ENCODE measurements around the gene PDIA6.
"Not testable (repeated sequence)": the region's sequence is repeated elsewhere in the genome, so short reads cannot be mapped to it uniquely, and the experiment has no call there.

PDIA6 gene

DNA sequence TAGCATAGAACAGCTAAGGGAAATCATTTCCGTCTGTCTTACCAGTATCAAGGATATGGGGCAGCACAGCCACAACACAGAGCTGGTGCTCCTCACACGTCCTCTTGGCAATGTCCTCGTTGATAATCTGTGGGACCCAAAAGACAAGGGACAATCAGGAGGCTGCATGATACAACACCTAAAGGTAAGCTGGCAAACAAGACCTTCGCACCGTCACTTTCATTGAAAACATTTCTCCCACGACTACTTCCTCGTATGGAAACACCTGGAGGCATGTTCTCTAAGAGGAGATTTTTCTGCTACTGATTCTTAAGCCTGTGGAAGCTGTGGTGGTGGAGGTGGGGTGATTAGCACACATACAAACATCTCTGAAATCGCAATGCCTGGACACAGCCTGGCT, 23.7 kb downstream of the PDIA6 start:
- intact Hi-C loops (cut with micrococcal nuclease), result no loop called here
- Mint-ChIP-seq H3K4me3 (no peak overlapping the region), H3K9me3 (no peaks in the 10 kb centered on the region), H3K4me1 (ENCODE audit: low read depth) (no peaks in the 10 kb centered on the region), H3K27ac (no peak overlapping the region), H3K27me3 (no peaks in the 10 kb centered on the region), H3K36me3 (ENCODE audit: low read depth) (peaks cover 100% of the 10 kb centered on the region)

DNA sequence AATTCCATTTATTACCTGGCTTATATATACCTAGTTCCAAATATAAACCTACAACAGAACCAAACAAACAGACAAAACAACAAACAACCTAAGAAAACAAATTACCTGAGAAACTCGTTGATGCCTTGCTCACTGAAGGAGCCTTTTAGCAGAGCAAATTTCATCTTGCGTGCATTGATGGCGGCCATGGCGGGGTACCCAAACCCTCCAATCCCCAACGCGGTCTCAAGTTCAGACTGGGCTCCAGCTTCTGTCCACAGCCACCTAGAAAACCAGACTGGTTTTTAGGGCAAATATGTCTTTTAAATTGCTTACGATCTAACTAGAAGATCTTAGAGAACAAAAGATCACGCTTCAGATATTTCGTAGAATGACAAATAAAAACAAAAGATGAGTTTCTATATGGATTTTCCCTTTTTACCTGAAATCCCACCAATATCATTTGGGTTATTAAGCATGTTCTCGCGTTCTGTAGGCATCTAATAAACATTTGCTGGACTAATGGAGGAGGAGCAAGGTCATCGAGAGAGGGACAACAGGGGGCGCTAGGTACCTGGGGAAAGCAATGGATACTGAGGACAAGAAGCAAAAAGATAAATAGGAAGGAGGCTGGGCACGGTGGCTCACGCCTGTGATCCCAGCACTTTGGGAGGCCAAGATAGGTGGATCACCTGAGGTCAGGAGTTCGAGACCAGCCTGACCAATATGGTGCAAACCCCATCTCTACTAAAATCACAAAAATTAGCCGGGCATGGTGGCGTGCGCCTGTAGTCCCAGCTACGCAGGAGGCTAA, 25.2 kb downstream of the PDIA6 start:
- peaks cover 100% of the 10 kb centered on the region for H3K36me3 Mint-ChIP-seq (ENCODE audit: low read depth)
- no peaks in the 10 kb centered on the region for H3K27me3 Mint-ChIP-seq
- intact Hi-C loops (cut with micrococcal nuclease), result no loop called here
- no peaks in the 10 kb centered on the region for H3K9me3 Mint-ChIP-seq
- no peak overlapping the region for H3K27ac Mint-ChIP-seq
- no peaks in the 10 kb centered on the region for H3K4me1 Mint-ChIP-seq (ENCODE audit: low read depth)
- H3K4me3 Mint-ChIP-seq, result no peak overlapping the region

DNA sequence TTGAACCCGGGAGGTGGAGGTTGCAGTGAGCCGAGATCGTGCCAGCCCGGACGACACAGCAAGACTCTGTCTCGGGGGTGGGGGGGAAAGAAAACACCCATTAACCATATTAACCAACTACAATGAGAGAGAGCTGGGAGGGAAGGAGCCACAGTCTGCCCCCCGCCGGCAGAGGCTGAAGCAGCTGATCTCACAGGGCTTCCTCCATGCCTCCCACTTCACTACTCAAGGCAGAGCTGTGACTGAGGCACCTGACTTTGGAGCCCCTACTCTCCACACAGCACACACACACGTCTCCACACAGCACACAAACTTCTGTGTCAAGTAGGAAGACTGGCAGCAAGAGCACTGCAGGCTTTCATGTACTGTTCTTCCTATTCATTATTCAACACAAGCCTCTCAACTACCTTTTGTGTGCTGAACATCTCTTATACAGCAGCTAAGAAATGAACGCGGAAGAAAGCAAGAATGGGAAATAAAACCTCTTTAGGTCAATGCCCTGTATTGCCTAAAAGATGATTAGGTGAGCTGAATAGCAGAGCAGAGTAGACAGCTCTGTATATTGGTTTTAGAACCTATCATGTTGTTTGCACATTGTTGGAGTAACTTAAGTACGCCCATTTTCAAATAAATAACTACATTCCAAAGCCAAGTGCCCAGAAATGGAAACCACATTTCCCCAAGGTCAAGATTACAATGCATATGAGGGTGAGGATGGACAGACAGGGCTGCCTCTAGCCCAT, 26.2 kb downstream of the PDIA6 start:
- Mint-ChIP-seq H3K27ac (no peak overlapping the region), H3K4me3 (no peak overlapping the region), H3K27me3 (no peaks in the 10 kb centered on the region), H3K36me3 (ENCODE audit: low read depth) (peaks cover 100% of the 10 kb centered on the region), H3K4me1 (ENCODE audit: low read depth) (no peaks in the 10 kb centered on the region), H3K9me3 (no peaks in the 10 kb centered on the region)
- intact Hi-C loops (cut with micrococcal nuclease), result no loop called here

DNA sequence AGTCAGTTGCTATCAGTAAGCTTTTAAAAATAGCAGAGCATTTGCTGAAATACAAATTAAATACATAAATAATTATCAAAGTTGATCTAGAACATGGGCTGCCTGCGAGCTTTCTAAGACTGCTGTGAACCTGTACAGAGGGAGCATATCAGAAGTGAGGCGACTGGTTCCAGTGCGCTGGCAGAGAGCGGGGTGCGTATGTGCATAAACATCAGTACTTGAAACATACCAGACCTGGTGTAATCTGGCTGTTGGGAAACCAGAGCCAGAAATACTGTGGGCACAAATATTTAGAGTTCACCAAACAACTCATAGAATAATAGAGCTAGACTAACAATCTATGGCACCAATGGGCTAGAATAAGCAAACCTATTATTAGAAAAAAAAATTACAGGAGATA, 27.3 kb downstream of the PDIA6 start:
- no peaks in the 10 kb centered on the region for H3K4me1 Mint-ChIP-seq (ENCODE audit: low read depth)
- peaks cover 100% of the 10 kb centered on the region for H3K36me3 Mint-ChIP-seq (ENCODE audit: low read depth)
- no peak overlapping the region for H3K27ac Mint-ChIP-seq
- no peaks in the 10 kb centered on the region for H3K27me3 Mint-ChIP-seq
- no peak overlapping the region for H3K4me3 Mint-ChIP-seq
- intact Hi-C loops (cut with micrococcal nuclease), result no loop called here
- H3K9me3 Mint-ChIP-seq, result no peaks in the 10 kb centered on the region

DNA sequence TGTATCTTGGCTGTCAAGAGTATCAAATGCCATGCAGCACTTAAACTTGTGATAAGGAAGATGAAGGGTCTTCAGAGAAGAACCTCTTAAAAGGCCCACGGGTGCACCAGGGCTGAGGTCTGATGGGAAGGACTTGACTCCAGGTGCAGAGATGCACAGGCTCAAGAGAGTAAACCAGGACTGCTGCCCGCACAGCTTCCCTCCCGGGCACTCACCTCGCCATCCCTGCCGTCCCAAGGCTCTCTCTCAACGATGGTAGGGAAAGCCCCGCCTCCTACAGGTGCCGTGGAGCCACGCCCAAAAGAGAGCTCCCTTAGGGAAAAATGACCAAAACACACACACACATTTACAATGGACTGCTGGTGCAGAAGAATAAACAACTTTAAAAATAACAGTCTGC, 27.9 kb downstream of the PDIA6 start:
- Mint-ChIP-seq H3K9me3 (no peaks in the 10 kb centered on the region), H3K4me3 (no peak overlapping the region), H3K36me3 (ENCODE audit: low read depth) (peaks cover 100% of the 10 kb centered on the region), H3K27ac (no peak overlapping the region), H3K4me1 (ENCODE audit: low read depth) (no peaks in the 10 kb centered on the region), H3K27me3 (no peaks in the 10 kb centered on the region)
- intact Hi-C loops (cut with micrococcal nuclease), result no loop called here

DNA sequence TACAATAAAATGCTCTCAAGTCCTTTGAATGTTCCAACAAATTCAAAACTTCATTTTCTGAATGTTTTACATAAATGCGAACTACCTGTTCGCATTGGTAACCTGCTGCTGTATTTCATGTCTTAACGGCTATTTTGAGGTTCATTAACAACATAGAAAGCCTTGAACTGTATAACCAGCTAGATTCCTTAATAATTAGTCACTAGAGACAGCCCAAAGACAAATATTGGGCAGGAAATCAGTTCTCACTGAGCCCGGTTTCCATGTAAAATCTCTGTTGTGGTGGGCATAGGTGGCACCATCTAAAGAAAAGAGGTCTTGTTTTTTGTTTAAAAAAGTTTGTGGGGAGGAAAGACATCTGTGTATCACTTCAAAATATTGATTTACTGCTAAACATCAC, 29.2 kb downstream of the PDIA6 start:
- H3K36me3 Mint-ChIP-seq (ENCODE audit: low read depth), result peaks cover 98% of the 10 kb centered on the region
- no peaks in the 10 kb centered on the region for H3K9me3 Mint-ChIP-seq
- H3K27me3 Mint-ChIP-seq, result no peaks in the 10 kb centered on the region
- intact Hi-C loops (cut with micrococcal nuclease), result no loop called here
- no peak overlapping the region for H3K27ac Mint-ChIP-seq
- H3K4me1 Mint-ChIP-seq (ENCODE audit: low read depth), result no peaks in the 10 kb centered on the region
- no peak overlapping the region for H3K4me3 Mint-ChIP-seq

DNA sequence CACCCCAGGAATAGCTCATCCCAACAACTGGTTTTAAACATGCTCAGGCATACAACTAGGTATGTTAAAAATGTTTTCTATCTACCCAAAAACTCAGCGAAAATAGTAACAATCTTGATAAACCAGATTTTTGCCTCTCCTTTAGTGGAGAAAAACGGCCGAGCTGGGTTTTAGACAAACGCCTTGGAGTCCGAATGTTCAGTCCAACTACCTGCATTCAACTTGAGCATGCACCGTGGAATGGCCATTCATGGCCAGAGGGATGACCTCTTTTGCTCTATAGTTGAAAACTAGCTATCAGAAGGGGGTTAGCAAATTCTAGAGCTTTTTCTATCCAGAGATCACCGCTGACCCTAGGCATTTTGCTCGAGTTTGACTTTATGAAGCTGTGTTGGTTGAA, 30.8 kb downstream of the PDIA6 start:
- intact Hi-C loops (cut with micrococcal nuclease), result no loop called here
- Mint-ChIP-seq H3K4me3 (no peak overlapping the region), H3K36me3 (ENCODE audit: low read depth) (peaks cover 98% of the 10 kb centered on the region), H3K4me1 (ENCODE audit: low read depth) (no peaks in the 10 kb centered on the region), H3K27me3 (no peaks in the 10 kb centered on the region), H3K9me3 (no peaks in the 10 kb centered on the region), H3K27ac (no peak overlapping the region)

DNA sequence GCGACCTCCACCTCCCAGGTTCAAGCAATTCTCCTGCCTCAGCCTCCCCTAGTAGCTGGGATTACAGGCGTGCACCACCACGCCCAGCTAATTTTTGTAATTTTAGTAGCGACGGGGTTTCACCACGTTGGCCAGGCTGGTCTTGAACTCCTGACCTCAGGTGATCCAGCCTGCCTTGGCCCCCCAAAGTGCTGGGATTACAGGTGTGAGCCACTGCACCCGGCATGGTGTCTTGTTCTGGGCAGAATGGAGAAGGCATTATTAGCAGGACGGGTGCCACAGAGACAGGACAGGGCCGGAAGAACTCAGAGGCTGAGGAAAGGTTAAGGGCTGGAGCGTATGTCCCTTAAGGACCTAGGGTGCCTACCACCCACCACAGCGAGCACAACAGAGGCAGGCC, 31.8 kb downstream of the PDIA6 start:
- H3K27me3 Mint-ChIP-seq; H3K4me3 Mint-ChIP-seq; H3K27ac Mint-ChIP-seq; intact Hi-C loops (cut with micrococcal nuclease); H3K4me1 Mint-ChIP-seq (ENCODE audit: low read depth); H3K9me3 Mint-ChIP-seq: not testable (repeated sequence)
- peaks cover 89% of the 10 kb centered on the region for H3K36me3 Mint-ChIP-seq (ENCODE audit: low read depth)

DNA sequence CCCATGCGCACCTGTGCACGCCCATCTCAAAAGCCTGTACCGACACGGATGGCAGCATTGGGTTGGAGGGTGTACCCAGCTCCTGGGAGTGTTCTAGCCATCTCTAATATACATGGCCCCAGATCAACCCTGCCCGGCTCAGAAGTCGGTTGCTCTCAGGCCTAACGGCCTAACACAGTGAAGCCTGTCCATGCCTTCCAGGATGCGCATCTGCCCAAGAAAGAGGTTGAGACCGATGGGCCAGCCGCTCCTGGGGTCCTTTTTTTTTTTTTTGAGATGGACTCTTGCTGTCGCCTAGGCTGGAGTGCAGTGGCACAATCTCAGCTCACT, 32.1 kb downstream of the PDIA6 start:
- H3K36me3 Mint-ChIP-seq (ENCODE audit: low read depth), result peaks cover 85% of the 10 kb centered on the region

DNA sequence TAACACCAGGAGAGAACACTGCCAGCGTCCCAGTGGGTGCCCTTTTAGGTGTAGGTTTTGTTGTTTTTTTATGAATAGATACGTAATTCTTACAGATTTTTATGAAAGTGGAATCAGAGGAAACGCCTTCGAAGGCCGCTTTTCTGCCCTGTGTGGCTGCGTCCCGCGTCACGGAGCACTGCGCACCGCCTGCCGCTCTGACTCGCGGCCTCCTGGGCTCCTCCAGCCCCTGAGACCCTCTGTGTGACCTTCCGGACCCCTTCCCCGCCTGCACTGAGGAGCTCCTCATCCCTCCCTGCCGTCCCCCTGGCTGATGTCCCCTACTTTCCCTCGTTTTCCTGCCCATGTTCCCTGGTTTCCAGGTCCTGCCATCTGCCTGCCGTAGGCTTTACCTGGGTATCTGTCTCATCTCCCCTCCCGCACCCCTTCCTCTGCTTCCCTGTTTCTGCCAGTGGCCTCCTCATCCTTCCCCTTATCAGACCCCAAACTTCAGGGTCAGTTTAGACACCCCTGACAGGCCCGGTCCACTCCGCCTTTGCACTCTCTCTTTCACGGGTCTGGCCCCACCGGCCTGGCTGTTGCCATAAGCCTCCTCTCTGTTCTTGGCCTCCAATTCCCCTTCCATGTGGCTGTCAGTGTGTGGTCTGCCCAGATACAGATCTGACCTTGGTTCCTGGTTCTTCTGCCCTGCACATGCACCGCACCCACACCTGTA, 32.7 kb downstream of the PDIA6 start:
- H3K4me1 Mint-ChIP-seq (ENCODE audit: low read depth), result no peaks in the 10 kb centered on the region
- no peaks in the 10 kb centered on the region for H3K9me3 Mint-ChIP-seq
- H3K27ac Mint-ChIP-seq, result no peak overlapping the region
- peaks cover 80% of the 10 kb centered on the region for H3K36me3 Mint-ChIP-seq (ENCODE audit: low read depth)
- no peaks in the 10 kb centered on the region for H3K27me3 Mint-ChIP-seq
- H3K4me3 Mint-ChIP-seq, result no peak overlapping the region
- intact Hi-C loops (cut with micrococcal nuclease), result no loop called here

More for the DNA sequence above, 32.1 kb downstream of the PDIA6 start:
- Mint-ChIP-seq H3K9me3 (no peaks in the 10 kb centered on the region), H3K4me1 (ENCODE audit: low read depth) (no peaks in the 10 kb centered on the region), H3K27me3 (no peaks in the 10 kb centered on the region), H3K4me3 (no peak overlapping the region), H3K27ac (no peak overlapping the region)
- intact Hi-C loops (cut with micrococcal nuclease), result no loop called here

DNA sequence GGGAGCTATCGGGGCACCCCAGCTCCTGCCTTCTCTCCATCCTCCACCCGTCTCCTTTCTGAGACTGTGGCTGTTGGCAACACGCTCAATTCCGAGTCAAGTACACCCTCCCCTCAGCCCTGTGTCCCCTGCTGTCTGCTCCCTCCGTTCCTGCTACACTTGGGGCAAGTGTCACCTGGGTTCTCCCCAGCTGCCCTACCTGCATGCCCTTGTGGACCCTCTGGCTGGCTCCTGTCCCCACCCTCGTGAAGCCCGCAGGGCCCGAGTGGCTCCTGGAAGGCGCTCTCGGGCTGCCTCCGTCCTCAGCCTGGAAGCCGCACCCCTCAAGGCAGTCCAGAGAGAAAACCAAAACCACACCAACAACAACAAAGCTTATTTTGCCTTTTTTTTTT, 33.9 kb downstream of the PDIA6 start:
- no peak overlapping the region for H3K4me3 Mint-ChIP-seq
- peaks cover 68% of the 10 kb centered on the region for H3K36me3 Mint-ChIP-seq (ENCODE audit: low read depth)
- no peaks in the 10 kb centered on the region for H3K9me3 Mint-ChIP-seq
- H3K4me1 Mint-ChIP-seq (ENCODE audit: low read depth), result no peaks in the 10 kb centered on the region
- intact Hi-C loops (cut with micrococcal nuclease), result no loop called here
- H3K27me3 Mint-ChIP-seq, result no peaks in the 10 kb centered on the region
- no peak overlapping the region for H3K27ac Mint-ChIP-seq

DNA sequence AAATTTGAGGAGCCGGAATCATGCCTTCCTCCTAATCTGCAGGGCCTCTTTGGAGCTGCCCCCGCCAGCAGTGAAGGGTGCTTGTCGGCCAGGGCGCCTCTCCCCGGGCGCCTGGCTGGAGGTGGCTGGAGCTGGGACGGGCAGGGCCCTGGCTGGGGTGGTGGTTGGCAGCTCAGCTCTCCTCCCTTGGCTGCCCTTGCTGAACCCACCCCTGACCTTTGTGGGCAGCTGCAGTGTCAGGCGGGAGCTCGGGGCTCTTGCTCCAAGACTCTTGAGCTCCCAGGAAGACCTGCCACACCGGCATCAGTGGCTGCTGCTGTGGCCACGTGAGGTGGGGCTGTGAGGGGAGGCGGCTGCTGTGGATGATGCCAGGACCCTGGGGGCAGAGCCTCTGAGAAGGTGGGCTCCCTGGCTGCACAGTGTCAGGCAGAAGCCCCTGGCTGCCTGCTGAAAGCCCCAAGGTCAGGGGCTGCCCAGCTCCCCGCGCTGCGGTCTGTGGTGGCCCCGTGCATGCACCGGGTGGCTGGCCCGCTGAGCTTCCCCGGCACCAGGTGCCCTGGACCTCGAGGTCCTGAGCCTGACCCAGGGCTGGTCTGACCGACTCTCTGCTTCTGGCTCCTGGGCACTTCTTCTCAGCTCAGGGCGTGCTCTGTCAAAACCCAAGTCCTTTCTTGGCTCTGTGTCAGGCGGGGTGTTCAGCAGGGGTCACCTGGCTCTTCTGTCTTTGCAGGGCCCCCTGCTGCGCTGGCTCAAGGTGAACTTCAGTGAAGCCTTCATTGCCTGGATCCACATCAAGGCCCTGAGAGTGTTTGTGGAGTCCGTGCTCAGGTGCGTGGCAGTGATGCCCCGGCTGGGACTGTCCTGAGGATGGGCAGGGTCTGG, 34.5 kb downstream of the PDIA6 start:
- intact Hi-C loops (cut with micrococcal nuclease), result no loop called here
- H3K36me3 Mint-ChIP-seq (ENCODE audit: low read depth), result peaks cover 62% of the 10 kb centered on the region
- no peak overlapping the region for H3K27ac Mint-ChIP-seq
- H3K4me1 Mint-ChIP-seq (ENCODE audit: low read depth), result no peaks in the 10 kb centered on the region
- no peak overlapping the region for H3K4me3 Mint-ChIP-seq
- H3K9me3 Mint-ChIP-seq, result no peaks in the 10 kb centered on the region
- no peaks in the 10 kb centered on the region for H3K27me3 Mint-ChIP-seq

DNA sequence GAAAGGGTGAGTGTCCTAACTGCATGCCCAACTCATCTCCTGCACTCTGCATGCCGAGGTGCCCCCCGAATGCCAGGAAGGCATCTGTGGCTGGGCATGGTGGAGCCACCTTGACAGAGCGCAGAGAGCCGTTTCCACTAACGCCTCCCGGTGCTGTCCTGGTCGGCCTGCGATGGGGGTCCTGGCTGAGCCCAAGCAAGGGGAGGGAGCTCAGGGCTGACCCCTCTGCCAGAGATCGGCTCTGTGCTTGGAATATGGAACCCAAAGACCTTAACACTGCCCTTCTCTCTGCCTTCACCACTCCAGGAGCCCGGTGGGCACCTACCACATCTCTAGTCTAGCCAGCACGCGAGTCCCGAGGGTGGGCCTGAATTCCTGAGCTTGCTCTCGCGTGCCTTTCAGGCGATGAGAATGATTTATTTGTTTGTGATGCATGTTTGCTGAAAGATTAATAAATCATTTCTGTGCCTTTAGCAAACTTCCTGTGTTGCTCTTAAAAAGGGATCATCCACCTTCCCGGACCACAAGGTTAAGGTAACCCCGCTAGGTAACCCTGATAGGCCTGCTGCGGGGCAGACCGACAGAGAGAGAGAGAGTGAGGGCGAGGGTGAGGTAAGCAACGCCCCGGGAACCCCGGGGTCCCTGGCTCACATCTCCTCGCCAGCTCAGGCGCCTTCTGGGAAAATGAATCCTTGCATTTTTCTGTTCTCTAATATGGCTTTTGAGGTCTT, 35.3 kb downstream of the PDIA6 start:
- H3K27ac Mint-ChIP-seq, result no peak overlapping the region
- peaks cover 2% of the 10 kb centered on the region for H3K27me3 Mint-ChIP-seq
- intact Hi-C loops (cut with micrococcal nuclease), result no loop called here
- no peak overlapping the region for H3K4me3 Mint-ChIP-seq
- no peaks in the 10 kb centered on the region for H3K4me1 Mint-ChIP-seq (ENCODE audit: low read depth)
- H3K9me3 Mint-ChIP-seq, result no peaks in the 10 kb centered on the region
- H3K36me3 Mint-ChIP-seq (ENCODE audit: low read depth), result peaks cover 54% of the 10 kb centered on the region
